Measurements from ENCODE around the gene CST7.

CST7 gene

GRCh38 chr20:24911461-24911860 is 37.6 kb upstream of the CST7 start:
- H3F3A ChIP-seq (ENCODE audit: control insufficient read depth, insufficient read depth), result no peaks in the 10 kb centered on the region
- H3K9me2 ChIP-seq (replicated peaks; ENCODE audit: control insufficient read depth, low read length), result no peaks in the 10 kb centered on the region
- H3K79me2 ChIP-seq (ENCODE audit: control insufficient read depth, low read length), result no peaks in the 10 kb centered on the region
- no peak overlapping the region for H3K4me2 ChIP-seq (ENCODE audit: low read length)
- no peaks in the 10 kb centered on the region for H4K20me1 ChIP-seq (ENCODE audit: control insufficient read depth, insufficient read depth, low read depth, low read length)
- H3K27ac ChIP-seq (ENCODE audit: low read depth, low read length), result no peak overlapping the region
- H3K36me3 ChIP-seq (ENCODE audit: control insufficient read depth, low read length), result no peaks in the 10 kb centered on the region
- peaks cover 5% of the 10 kb centered on the region; the same call in 1 of the 2 replicates for H3K9me3 ChIP-seq (ENCODE audit: control insufficient read depth, insufficient read depth, low read length)
- TF ChIP-seq EZH2phosphoT487 (IDR thresholded peaks at IDR 0.05; ENCODE audit: borderline replicate concordance, low read length) (no peak), CTCF (IDR thresholded peaks at IDR 0.05; ENCODE audit: low read depth, low read length, poor library complexity, severe bottlenecking) (no peak)
- H3K4me1 ChIP-seq (ENCODE audit: control insufficient read depth, low read length), result no peaks in the 10 kb centered on the region
- H3K4me3 ChIP-seq (ENCODE audit: low read length), result no peak overlapping the region
- no peaks in the 10 kb centered on the region for H3K27me3 ChIP-seq (ENCODE audit: control insufficient read depth, low read length)

- H3K36me3 ChIP-seq (ENCODE audit: control insufficient read depth, low read length), result no peaks in the 10 kb centered on the region
- H3K27me3 ChIP-seq (ENCODE audit: control insufficient read depth, low read length), result no peaks in the 10 kb centered on the region
- H3K9me3 ChIP-seq (ENCODE audit: control insufficient read depth, insufficient read depth, low read length), result no peaks in the 10 kb centered on the region
- no peak overlapping the region for H3K27ac ChIP-seq (ENCODE audit: low read depth, low read length)
- H3K4me3 ChIP-seq (ENCODE audit: low read length), result no peak overlapping the region
- H4K20me1 ChIP-seq (ENCODE audit: control insufficient read depth, insufficient read depth, low read depth, low read length), result no peaks in the 10 kb centered on the region
- TF ChIP-seq CTCF (IDR thresholded peaks at IDR 0.05; ENCODE audit: low read depth, low read length, poor library complexity, severe bottlenecking), result no peak
- no peak for TF ChIP-seq EZH2phosphoT487 (IDR thresholded peaks at IDR 0.05; ENCODE audit: borderline replicate concordance, low read length)
- H3K4me2 ChIP-seq (ENCODE audit: low read length), result no peak overlapping the region
- no peaks in the 10 kb centered on the region for H3K4me1 ChIP-seq (ENCODE audit: control insufficient read depth, low read length)
- H3F3A ChIP-seq (ENCODE audit: control insufficient read depth, insufficient read depth), result no peaks in the 10 kb centered on the region
- H3K9me2 ChIP-seq (replicated peaks; ENCODE audit: control insufficient read depth, low read length), result no peaks in the 10 kb centered on the region
- no peaks in the 10 kb centered on the region for H3K79me2 ChIP-seq (ENCODE audit: control insufficient read depth, low read length)
These were observed 36.5 kb upstream of the CST7 start for GRCh38 chr20:24912397-24913075.

- H3K9me2 ChIP-seq (replicated peaks; ENCODE audit: control insufficient read depth, low read length), result no peaks in the 10 kb centered on the region
These were observed 35.9 kb upstream of the CST7 start for GRCh38 chr20:24913076-24913628.

More at GRCh38 chr20:24913076-24913628, 35.9 kb upstream of the CST7 start:
- no peaks in the 10 kb centered on the region for H3K36me3 ChIP-seq (ENCODE audit: control insufficient read depth, low read length)
- H3K4me2 ChIP-seq (ENCODE audit: low read length), result no peak overlapping the region
- no peak overlapping the region for H3K4me3 ChIP-seq (ENCODE audit: low read length)
- H3K9me3 ChIP-seq (ENCODE audit: control insufficient read depth, insufficient read depth, low read length), result no peaks in the 10 kb centered on the region
- no peaks in the 10 kb centered on the region for H4K20me1 ChIP-seq (ENCODE audit: control insufficient read depth, insufficient read depth, low read depth, low read length)
- H3F3A ChIP-seq (ENCODE audit: control insufficient read depth, insufficient read depth), result no peaks in the 10 kb centered on the region
- peaks cover 2% of the 10 kb centered on the region; the same call in 1 of the 2 replicates for H3K27me3 ChIP-seq (ENCODE audit: control insufficient read depth, low read length)
- no peak overlapping the region for H3K27ac ChIP-seq (ENCODE audit: low read depth, low read length)
- no peaks in the 10 kb centered on the region for H3K79me2 ChIP-seq (ENCODE audit: control insufficient read depth, low read length)
- no peak for TF ChIP-seq CTCF (IDR thresholded peaks at IDR 0.05; ENCODE audit: low read depth, low read length, poor library complexity, severe bottlenecking)
- TF ChIP-seq EZH2phosphoT487 (IDR thresholded peaks at IDR 0.05; ENCODE audit: borderline replicate concordance, low read length), result no peak
- no peaks in the 10 kb centered on the region for H3K4me1 ChIP-seq (ENCODE audit: control insufficient read depth, low read length)
